IMR-90 (cell line): ENCODE measurements around the gene MRPS24. TPM values are rescaled to one million over a fixed set of nuclear protein-coding genes. Genes with fewer than 3 reads are reported as not detected.

Source experiments
- ATAC-seq: fragments of 200-7000 bp; cut with Tn5 transposase; 2 replicates; pipeline ENCODE4 v1.9.1; 2020; ENCODE audit warnings: low read depth, mild to moderate bottlenecking, moderate library complexity
- BruUV-seq: library from RNA; stranded (reverse); fragments of 400-500 nt; replicated peaks from 2 replicates; lab custom pipeline; 2021; lab: Mats Ljungman, UMichigan
- CTCF ChIA-PET: fragments of 300-600 bp; formaldehyde crosslinking; extraction: SDS; loops from one replicate; lab custom pipeline; 2021; ENCODE audit warnings: antibody characterized with exemption; lab: Yijun Ruan, JAX
- POLR2A ChIA-PET: fragments of 300-600 bp; sonication (Branson Sonifier 250); formaldehyde crosslinking; loops from one replicate; lab custom pipeline; 2022; ENCODE audit warnings: antibody characterized with exemption; ENCODE audit not compliant: unreplicated experiment; lab: Charles Lee
- DNase-seq: peaks from one replicate; pipeline ENCODE4 v3.0.0; 2013
- H2AFZ ChIP-seq: replicated peaks from 2 replicates; pipeline ENCODE3; 2013; ENCODE audit warnings: low read length, mild to moderate bottlenecking; ENCODE audit not compliant: poor library complexity
- H2AK5ac ChIP-seq: 2 replicates; pipeline ENCODE4 v1.6.1; 2013; ENCODE audit warnings: low read depth, low read length, inconsistent platforms
- H2AK9ac ChIP-seq: replicated peaks from 2 replicates; pipeline ENCODE3; 2013; ENCODE audit warnings: mild to moderate bottlenecking, low read depth, low read length, moderate library complexity; ENCODE audit not compliant: poor library complexity
- H2BK120ac ChIP-seq: 2 replicates; pipeline ENCODE4 v1.6.1; 2013; ENCODE audit warnings: low read depth, low read length, inconsistent platforms
- H2BK15ac ChIP-seq: 3 replicates; pipeline ENCODE4 v1.6.1; 2013; ENCODE audit warnings: low read depth, low read length, inconsistent platforms
- H2BK20ac ChIP-seq: 2 replicates; pipeline ENCODE4 v1.6.1; 2013; ENCODE audit warnings: low read depth, mild to moderate bottlenecking, inconsistent platforms, low read length, moderate library complexity
- H2BK5ac ChIP-seq: 2 replicates; pipeline ENCODE4 v1.6.1; 2013; ENCODE audit warnings: mild to moderate bottlenecking, low read depth, low read length, inconsistent platforms; ENCODE audit not compliant: poor library complexity, severe bottlenecking
- H3K14ac ChIP-seq: replicated peaks from 2 replicates; pipeline ENCODE4 v1.6.1; 2013; ENCODE audit warnings: low read depth, low read length, inconsistent platforms
- H3K18ac ChIP-seq: 2 replicates; pipeline ENCODE4 v1.6.1; 2013; ENCODE audit warnings: low read depth, low read length, control low read depth
- H3K23ac ChIP-seq: 2 replicates; pipeline ENCODE4 v1.6.1; 2013; ENCODE audit warnings: low read depth, low read length, inconsistent platforms
- H3K27ac ChIP-seq: 2 replicates; pipeline ENCODE4 v1.5.1; 2013; ENCODE audit warnings: mild to moderate bottlenecking, control low read depth, low read length; ENCODE audit not compliant: insufficient read depth
- H3K27me3 ChIP-seq: 2 replicates; pipeline ENCODE4 v1.6.1; 2013; ENCODE audit warnings: low read length; ENCODE audit not compliant: control insufficient read depth, insufficient read depth
- H3K36me3 ChIP-seq: 2 replicates; pipeline ENCODE4 v1.6.1; 2013; ENCODE audit warnings: low read length, mixed read lengths; ENCODE audit not compliant: control insufficient read depth, insufficient read depth
- H3K4ac ChIP-seq: 2 replicates; pipeline ENCODE4 v1.6.1; 2013; ENCODE audit warnings: low read depth, low read length, inconsistent platforms
- H3K4me1 ChIP-seq: 2 replicates; pipeline ENCODE4 v1.6.1; 2013; ENCODE audit warnings: low read length, mixed read lengths; ENCODE audit not compliant: control insufficient read depth, insufficient read depth
- H3K4me2 ChIP-seq: 2 replicates; pipeline ENCODE4 v1.6.1; 2013; ENCODE audit warnings: low read depth, mild to moderate bottlenecking, control low read depth, low read length, moderate library complexity
- H3K4me3 ChIP-seq: 2 replicates; pipeline ENCODE4 v1.5.1; 2013; ENCODE audit warnings: low read depth, mild to moderate bottlenecking, control low read depth, low read length, moderate library complexity; ENCODE audit not compliant: insufficient read depth
- H3K56ac ChIP-seq: 2 replicates; pipeline ENCODE4 v1.6.1; 2013; ENCODE audit warnings: low read length, inconsistent platforms; ENCODE audit not compliant: insufficient read depth; ENCODE audit errors: extremely low read depth
- H3K79me1 ChIP-seq, 2 experiments: 2 replicates each; pipeline ENCODE4 v1.6.1; 2013; ENCODE audit warnings: low read length in 2 of 2, inconsistent platforms in 1 of 2, low read depth in 1 of 2
- H3K9ac ChIP-seq: 2 replicates; pipeline ENCODE4 v1.6.1; 2013; ENCODE audit warnings: low read depth, low read length, control low read depth
- H3K9me1 ChIP-seq: 2 replicates; pipeline ENCODE4 v1.6.1; 2013; ENCODE audit warnings: low read length, inconsistent platforms; ENCODE audit not compliant: insufficient read depth
- H3K9me3 ChIP-seq: 2 replicates; pipeline ENCODE4 v1.6.1; 2013; ENCODE audit warnings: low read length; ENCODE audit not compliant: control insufficient read depth, insufficient read depth
- H4K20me1 ChIP-seq: 2 replicates; pipeline ENCODE4 v1.6.1; 2013; ENCODE audit warnings: low read length, inconsistent platforms; ENCODE audit not compliant: insufficient read depth
- H4K5ac ChIP-seq: 2 replicates; pipeline ENCODE4 v1.6.1; 2013; ENCODE audit warnings: mild to moderate bottlenecking, low read depth, low read length, control low read depth
- H4K8ac ChIP-seq, 2 experiments: 2 replicates each; pipeline ENCODE4 v1.6.1; 2013; ENCODE audit warnings: low read depth in 2 of 2, low read length in 2 of 2, control low read depth in 1 of 2, inconsistent platforms in 1 of 2
- H4K91ac ChIP-seq: 2 replicates; pipeline ENCODE4 v1.6.1; 2013; ENCODE audit warnings: low read depth, low read length, inconsistent platforms; ENCODE audit not compliant: insufficient read depth
- CEBPB ChIP-seq: IDR thresholded peaks from 2 replicates; pipeline ENCODE4 v1.6.1; 2012; ENCODE audit warnings: low read depth, low read length, improper control_type of control experiment
- CHD1 ChIP-seq: IDR thresholded peaks from 2 replicates; pipeline ENCODE4 v1.6.1; 2012; ENCODE audit warnings: low read depth, low read length, improper control_type of control experiment
- CTCF ChIP-seq: conservative IDR thresholded peaks from 2 replicates; pipeline ENCODE4 v1.5.1; 2012; ENCODE audit warnings: mild to moderate bottlenecking, low read depth, low read length, improper control_type of control experiment
- MAFK ChIP-seq: IDR thresholded peaks from 2 replicates; pipeline ENCODE4 v1.6.1; 2012; ENCODE audit warnings: low read depth, low read length, improper control_type of control experiment
- POLR2A ChIP-seq: IDR thresholded peaks from 2 replicates; pipeline ENCODE4 v1.6.1; 2012; ENCODE audit warnings: mild to moderate bottlenecking, low read depth, low read length
- RAD21 ChIP-seq: IDR thresholded peaks from 2 replicates; pipeline ENCODE4 v1.6.1; 2012; ENCODE audit warnings: low read length, improper control_type of control experiment
- RFX5 ChIP-seq: IDR thresholded peaks from 2 replicates; pipeline ENCODE4 v1.8.0; 2012; ENCODE audit warnings: low read depth, mild to moderate bottlenecking, low read length, moderate library complexity
- USF2 ChIP-seq: fragments of 150-350 bp; IDR thresholded peaks from 2 replicates; pipeline ENCODE4 v1.6.1; 2017; ENCODE audit warnings: mild to moderate bottlenecking, antibody characterized with exemption, low read length, low read depth
- WGBS, 2 experiments: methylation state at CpG; one replicate each; pipeline versions ENCODE4 v1.1.5 to v1.1.7; 2013; ENCODE audit warnings: missing lambda C conversion rate in 2 of 2; ENCODE audit not compliant: insufficient read length in 1 of 2; ENCODE audit errors: extremely low coverage in 2 of 2; 5-methylcytosine and 5-hydroxymethylcytosine counted together
- dilution Hi-C: fragments of 300-500 bp; cut with HindIII; formaldehyde crosslinking; loops from one replicate; pipeline ENCODE4 v1.14.3; 2018; ENCODE audit warnings: low sequenced_read_pairs; ENCODE audit not compliant: unreplicated experiment
- in situ Hi-C: fragments of 300-500 bp; cut with MboI; formaldehyde crosslinking; loops from 3 replicates; pipeline ENCODE4 v1.14.3; 2019; ENCODE audit warnings: low sequenced_read_pairs, inconsistent platforms, mixed read lengths
- intact Hi-C: fragments of 100-400 bp; cut with micrococcal nuclease; formaldehyde crosslinking; loops from 2 replicates; pipeline ENCODE4 v1.10.0; 2022
- polyA plus RNA-seq, 3 experiments: library from polyadenylated mRNA; depleted of rRNA; stranded (reverse); fragments of >200 nt; gene quantifications; 2 replicates each; pipeline ENCODE4 v1.2.3, GENCODE V29; 2012; ENCODE audit warnings: low replicate concordance in 1 of 3
- total RNA-seq: library from RNA; depleted of rRNA; stranded (reverse); fragments of >200 nt; gene quantifications from 2 replicates; pipeline ENCODE4 v1.2.3, GENCODE V29; 2012

Gene MRPS24
- total and polyA plus RNA-seq, 2 of the 4 experiments (the other 2 are of a cell fraction) = 151 to 266 TPM

GRCh38 chr7:43851805-43852204 is 17.5 kb downstream of the MRPS24 start:
- POLR2A ChIA-PET = no interaction called here
- Histone ChIP-seq H3K9ac (no peak overlapping the region), H3K18ac (no peak overlapping the region), H3K4me3 (no peak overlapping the region), H2AK9ac (no peak overlapping the region), H4K20me1 (no peaks in the 10 kb centered on the region), H3K56ac (no peak overlapping the region), H2BK20ac (no peak overlapping the region), H3K23ac (no peak overlapping the region), H2BK15ac (no peak overlapping the region), H4K5ac (no peak overlapping the region), H3K4me1 (no peaks in the 10 kb centered on the region), H4K91ac (no peak overlapping the region), H2BK120ac (no peak overlapping the region), H4K8ac (no peak overlapping the region), H2AFZ (no peak overlapping the region), H3K4me2 (no peak overlapping the region), H3K27me3 (peaks cover 5% of the 10 kb centered on the region; the same call in 1 of the 2 replicates), H3K36me3 (no peaks in the 10 kb centered on the region), H2BK5ac (no peak overlapping the region), H3K9me1 (no peaks in the 10 kb centered on the region; the same call in 1 of the 2 replicates), H3K27ac (no peak overlapping the region), H3K14ac (no peak overlapping the region), H3K9me3 (no peaks in the 10 kb centered on the region; the same call in 1 of the 2 replicates), H3K4ac (no peak overlapping the region), H3K79me1 (no peaks in the 10 kb centered on the region), H2AK5ac (no peak overlapping the region)
- dilution Hi-C loops = no loop called here
- no CpG with 5 or more reads among the region's 2 CpGs for WGBS, 2 experiments
- ATAC-seq (no peak), DNase-seq (no peak)
- CTCF ChIA-PET = no interaction called here
- in situ Hi-C loops = no loop called here
- BruUV-seq = no TSS peak
- TF ChIP-seq CTCF (no peak), POLR2A (no peak), RAD21 (no peak), USF2 (no peak), CEBPB (no peak), CHD1 (no peak), MAFK (no peak), RFX5 (no peak)
- intact Hi-C loops = no loop called here
